ENCODE results near the gene CR1. TPM values are rescaled to one million over a fixed set of nuclear protein-coding genes. Genes with fewer than 3 reads are reported as not detected.

Gene CR1
- total RNA-seq, 1 experiment from 2014 or later: 0.07 TPM

DNA sequence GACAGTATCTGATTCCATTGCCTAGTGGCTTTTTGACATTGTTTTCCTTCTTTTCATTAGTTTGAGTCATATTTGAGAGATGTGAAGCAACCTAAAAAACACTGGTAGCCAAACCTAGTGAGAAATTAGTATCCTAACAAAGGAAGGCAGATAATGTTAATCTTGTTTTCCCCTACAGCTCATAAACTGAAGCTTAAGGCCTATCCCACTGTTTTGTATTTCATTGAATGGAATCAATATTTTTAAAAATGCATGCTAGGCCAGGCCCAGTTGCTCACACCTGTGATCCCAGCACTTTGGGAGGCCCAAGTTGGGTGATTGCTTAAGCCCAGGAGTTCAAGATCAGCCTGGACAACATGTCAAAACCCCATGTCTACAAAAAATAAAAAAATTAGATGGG, 150.2 kb downstream of the CR1 start:
- no peak for ATAC-seq
- Histone ChIP-seq H2AFZ (ENCODE audit: low read depth, low read length, poor library complexity, severe bottlenecking) (no peak overlapping the region), H3K9ac (ENCODE audit: low read length) (no peak overlapping the region), H4K20me1 (ENCODE audit: insufficient read depth) (no peaks in the 10 kb centered on the region), H3K27ac (ENCODE audit: low read depth, low read length) (no peak overlapping the region), H3K9me2 (ENCODE audit: insufficient read depth) (no peaks in the 10 kb centered on the region), H3K27me3 (ENCODE audit: insufficient read depth, low read length) (no peaks in the 10 kb centered on the region), H3K4me3 (replicated peaks in 1 of 2; ENCODE audit: low read depth in 1 of 2, low read length in 2 of 2) (no peak overlapping the region), H3K4me1 (ENCODE audit: control insufficient read depth in 1 of 2, insufficient read depth in 2 of 2, low read length in 2 of 2) (no peaks in the 10 kb centered on the region), H3K9me3 (ENCODE audit: control insufficient read depth in 1 of 2, insufficient read depth in 1 of 2, low read depth in 1 of 2, low read length in 2 of 2) (no peaks in the 10 kb centered on the region), H3K36me3 (ENCODE audit: control insufficient read depth in 1 of 2, insufficient read depth in 2 of 2, low read length in 2 of 2) (no peaks in the 10 kb centered on the region), H3K4me2 (ENCODE audit: low read length) (no peak overlapping the region), H3K79me2 (ENCODE audit: insufficient read depth, low read length) (no peaks in the 10 kb centered on the region)
- no TSS peak for BruUV-seq (replicated peaks)
- DNase-seq (ENCODE audit: low read depth, low spot score): no peak
- CTCF ChIA-PET: no interaction called here
- intact Hi-C loops (cut with micrococcal nuclease): no loop called here
- POLR2A ChIA-PET: no interaction called here
- TF ChIP-seq ZNF274 (IDR thresholded peaks at IDR 0.05; ENCODE audit: low read depth, low read length) (no peak), FOSL1 (IDR thresholded peaks at IDR 0.05; ENCODE audit: low read depth) (no peak), SIN3A (IDR thresholded peaks at IDR 0.05; ENCODE audit: low read depth) (no peak), EZH2phosphoT487 (IDR thresholded peaks at IDR 0.05; ENCODE audit: borderline replicate concordance) (no peak), POLR2A (IDR thresholded peaks at IDR 0.05; ENCODE audit: borderline replicate concordance, extremely low read depth, insufficient read depth, insufficient read length) (no peak), EGR1 (IDR thresholded peaks at IDR 0.05; ENCODE audit: low read depth) (no peak), SRF (IDR thresholded peaks at IDR 0.05; ENCODE audit: low read depth) (no peak), CEBPB (IDR thresholded peaks at IDR 0.05; ENCODE audit: low read depth) (no peak), YY1 (IDR thresholded peaks at IDR 0.05; ENCODE audit: extremely low read depth, insufficient replicate concordance, low read depth, low read length) (no peak), JUND (IDR thresholded peaks at IDR 0.05) (no peak)
- TF ChIP-seq, protein P1, sequence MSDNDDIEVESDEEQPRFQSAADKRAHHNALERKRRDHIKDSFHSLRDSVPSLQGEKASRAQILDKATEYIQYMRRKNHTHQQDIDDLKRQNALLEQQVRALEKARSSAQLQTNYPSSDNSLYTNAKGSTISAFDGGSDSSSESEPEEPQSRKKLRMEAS (IDR thresholded peaks at IDR 0.05): no peak
- TF ChIP-seq, protein P2, sequence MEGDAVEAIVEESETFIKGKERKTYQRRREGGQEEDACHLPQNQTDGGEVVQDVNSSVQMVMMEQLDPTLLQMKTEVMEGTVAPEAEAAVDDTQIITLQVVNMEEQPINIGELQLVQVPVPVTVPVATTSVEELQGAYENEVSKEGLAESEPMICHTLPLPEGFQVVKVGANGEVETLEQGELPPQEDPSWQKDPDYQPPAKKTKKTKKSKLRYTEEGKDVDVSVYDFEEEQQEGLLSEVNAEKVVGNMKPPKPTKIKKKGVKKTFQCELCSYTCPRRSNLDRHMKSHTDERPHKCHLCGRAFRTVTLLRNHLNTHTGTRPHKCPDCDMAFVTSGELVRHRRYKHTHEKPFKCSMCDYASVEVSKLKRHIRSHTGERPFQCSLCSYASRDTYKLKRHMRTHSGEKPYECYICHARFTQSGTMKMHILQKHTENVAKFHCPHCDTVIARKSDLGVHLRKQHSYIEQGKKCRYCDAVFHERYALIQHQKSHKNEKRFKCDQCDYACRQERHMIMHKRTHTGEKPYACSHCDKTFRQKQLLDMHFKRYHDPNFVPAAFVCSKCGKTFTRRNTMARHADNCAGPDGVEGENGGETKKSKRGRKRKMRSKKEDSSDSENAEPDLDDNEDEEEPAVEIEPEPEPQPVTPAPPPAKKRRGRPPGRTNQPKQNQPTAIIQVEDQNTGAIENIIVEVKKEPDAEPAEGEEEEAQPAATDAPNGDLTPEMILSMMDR (IDR thresholded peaks at IDR 0.05 in 2 of 3, conservative IDR thresholded peaks at IDR 0.05 in 1 of 3; ENCODE audit: borderline replicate concordance in 1 of 3, insufficient read depth in 1 of 3, low read depth in 2 of 3, low read length in 2 of 3): no peak
- TF ChIP-seq, protein P3, sequence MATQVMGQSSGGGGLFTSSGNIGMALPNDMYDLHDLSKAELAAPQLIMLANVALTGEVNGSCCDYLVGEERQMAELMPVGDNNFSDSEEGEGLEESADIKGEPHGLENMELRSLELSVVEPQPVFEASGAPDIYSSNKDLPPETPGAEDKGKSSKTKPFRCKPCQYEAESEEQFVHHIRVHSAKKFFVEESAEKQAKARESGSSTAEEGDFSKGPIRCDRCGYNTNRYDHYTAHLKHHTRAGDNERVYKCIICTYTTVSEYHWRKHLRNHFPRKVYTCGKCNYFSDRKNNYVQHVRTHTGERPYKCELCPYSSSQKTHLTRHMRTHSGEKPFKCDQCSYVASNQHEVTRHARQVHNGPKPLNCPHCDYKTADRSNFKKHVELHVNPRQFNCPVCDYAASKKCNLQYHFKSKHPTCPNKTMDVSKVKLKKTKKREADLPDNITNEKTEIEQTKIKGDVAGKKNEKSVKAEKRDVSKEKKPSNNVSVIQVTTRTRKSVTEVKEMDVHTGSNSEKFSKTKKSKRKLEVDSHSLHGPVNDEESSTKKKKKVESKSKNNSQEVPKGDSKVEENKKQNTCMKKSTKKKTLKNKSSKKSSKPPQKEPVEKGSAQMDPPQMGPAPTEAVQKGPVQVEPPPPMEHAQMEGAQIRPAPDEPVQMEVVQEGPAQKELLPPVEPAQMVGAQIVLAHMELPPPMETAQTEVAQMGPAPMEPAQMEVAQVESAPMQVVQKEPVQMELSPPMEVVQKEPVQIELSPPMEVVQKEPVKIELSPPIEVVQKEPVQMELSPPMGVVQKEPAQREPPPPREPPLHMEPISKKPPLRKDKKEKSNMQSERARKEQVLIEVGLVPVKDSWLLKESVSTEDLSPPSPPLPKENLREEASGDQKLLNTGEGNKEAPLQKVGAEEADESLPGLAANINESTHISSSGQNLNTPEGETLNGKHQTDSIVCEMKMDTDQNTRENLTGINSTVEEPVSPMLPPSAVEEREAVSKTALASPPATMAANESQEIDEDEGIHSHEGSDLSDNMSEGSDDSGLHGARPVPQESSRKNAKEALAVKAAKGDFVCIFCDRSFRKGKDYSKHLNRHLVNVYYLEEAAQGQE (IDR thresholded peaks at IDR 0.05; ENCODE audit: low read depth): no peak
- TF ChIP-seq, protein P4, sequence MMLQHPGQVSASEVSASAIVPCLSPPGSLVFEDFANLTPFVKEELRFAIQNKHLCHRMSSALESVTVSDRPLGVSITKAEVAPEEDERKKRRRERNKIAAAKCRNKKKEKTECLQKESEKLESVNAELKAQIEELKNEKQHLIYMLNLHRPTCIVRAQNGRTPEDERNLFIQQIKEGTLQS (IDR thresholded peaks at IDR 0.05): no peak
- RAD21 ChIA-PET (ENCODE audit: low non-redundant PET in 1 of 2, low total read pairs in 2 of 2, uncharacterized antibody in 2 of 2, unreplicated experiment in 2 of 2): no interaction called here

Measured in HCT116 (cell line).